Measurements from ENCODE around the gene NUP205.

GRCh38 chr7:135509839-135510591, 47.7 kb upstream of the NUP205 start, which contains the start of gene CNOT4:
- no peak for TF ChIP-seq TEAD4 (CRISPR knock-in tag; IDR thresholded peaks at IDR 0.05)
- no peak for TF ChIP-seq CTCF (IDR thresholded peaks at IDR 0.05)
- TF ChIP-seq, protein P1, sequence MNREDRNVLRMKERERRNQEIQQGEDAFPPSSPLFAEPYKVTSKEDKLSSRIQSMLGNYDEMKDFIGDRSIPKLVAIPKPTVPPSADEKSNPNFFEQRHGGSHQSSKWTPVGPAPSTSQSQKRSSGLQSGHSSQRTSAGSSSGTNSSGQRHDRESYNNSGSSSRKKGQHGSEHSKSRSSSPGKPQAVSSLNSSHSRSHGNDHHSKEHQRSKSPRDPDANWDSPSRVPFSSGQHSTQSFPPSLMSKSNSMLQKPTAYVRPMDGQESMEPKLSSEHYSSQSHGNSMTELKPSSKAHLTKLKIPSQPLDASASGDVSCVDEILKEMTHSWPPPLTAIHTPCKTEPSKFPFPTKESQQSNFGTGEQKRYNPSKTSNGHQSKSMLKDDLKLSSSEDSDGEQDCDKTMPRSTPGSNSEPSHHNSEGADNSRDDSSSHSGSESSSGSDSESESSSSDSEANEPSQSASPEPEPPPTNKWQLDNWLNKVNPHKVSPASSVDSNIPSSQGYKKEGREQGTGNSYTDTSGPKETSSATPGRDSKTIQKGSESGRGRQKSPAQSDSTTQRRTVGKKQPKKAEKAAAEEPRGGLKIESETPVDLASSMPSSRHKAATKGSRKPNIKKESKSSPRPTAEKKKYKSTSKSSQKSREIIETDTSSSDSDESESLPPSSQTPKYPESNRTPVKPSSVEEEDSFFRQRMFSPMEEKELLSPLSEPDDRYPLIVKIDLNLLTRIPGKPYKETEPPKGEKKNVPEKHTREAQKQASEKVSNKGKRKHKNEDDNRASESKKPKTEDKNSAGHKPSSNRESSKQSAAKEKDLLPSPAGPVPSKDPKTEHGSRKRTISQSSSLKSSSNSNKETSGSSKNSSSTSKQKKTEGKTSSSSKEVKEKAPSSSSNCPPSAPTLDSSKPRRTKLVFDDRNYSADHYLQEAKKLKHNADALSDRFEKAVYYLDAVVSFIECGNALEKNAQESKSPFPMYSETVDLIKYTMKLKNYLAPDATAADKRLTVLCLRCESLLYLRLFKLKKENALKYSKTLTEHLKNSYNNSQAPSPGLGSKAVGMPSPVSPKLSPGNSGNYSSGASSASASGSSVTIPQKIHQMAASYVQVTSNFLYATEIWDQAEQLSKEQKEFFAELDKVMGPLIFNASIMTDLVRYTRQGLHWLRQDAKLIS (CRISPR knock-in tag; IDR thresholded peaks at IDR 0.05; ENCODE audit: borderline replicate concordance), result no peak
- no peak for TF ChIP-seq PRRX2 (CRISPR knock-in tag; IDR thresholded peaks at IDR 0.05)
- TF ChIP-seq ATF1 (CRISPR knock-in tag; IDR thresholded peaks at IDR 0.05), result no peak
- TF ChIP-seq, protein P2, sequence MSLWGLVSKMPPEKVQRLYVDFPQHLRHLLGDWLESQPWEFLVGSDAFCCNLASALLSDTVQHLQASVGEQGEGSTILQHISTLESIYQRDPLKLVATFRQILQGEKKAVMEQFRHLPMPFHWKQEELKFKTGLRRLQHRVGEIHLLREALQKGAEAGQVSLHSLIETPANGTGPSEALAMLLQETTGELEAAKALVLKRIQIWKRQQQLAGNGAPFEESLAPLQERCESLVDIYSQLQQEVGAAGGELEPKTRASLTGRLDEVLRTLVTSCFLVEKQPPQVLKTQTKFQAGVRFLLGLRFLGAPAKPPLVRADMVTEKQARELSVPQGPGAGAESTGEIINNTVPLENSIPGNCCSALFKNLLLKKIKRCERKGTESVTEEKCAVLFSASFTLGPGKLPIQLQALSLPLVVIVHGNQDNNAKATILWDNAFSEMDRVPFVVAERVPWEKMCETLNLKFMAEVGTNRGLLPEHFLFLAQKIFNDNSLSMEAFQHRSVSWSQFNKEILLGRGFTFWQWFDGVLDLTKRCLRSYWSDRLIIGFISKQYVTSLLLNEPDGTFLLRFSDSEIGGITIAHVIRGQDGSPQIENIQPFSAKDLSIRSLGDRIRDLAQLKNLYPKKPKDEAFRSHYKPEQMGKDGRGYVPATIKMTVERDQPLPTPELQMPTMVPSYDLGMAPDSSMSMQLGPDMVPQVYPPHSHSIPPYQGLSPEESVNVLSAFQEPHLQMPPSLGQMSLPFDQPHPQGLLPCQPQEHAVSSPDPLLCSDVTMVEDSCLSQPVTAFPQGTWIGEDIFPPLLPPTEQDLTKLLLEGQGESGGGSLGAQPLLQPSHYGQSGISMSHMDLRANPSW (CRISPR knock-in tag; conservative IDR thresholded peaks at IDR 0.05; ENCODE audit: low read depth), result no peak
- TF ChIP-seq, protein P3, sequence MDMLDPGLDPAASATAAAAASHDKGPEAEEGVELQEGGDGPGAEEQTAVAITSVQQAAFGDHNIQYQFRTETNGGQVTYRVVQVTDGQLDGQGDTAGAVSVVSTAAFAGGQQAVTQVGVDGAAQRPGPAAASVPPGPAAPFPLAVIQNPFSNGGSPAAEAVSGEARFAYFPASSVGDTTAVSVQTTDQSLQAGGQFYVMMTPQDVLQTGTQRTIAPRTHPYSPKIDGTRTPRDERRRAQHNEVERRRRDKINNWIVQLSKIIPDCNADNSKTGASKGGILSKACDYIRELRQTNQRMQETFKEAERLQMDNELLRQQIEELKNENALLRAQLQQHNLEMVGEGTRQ (CRISPR knock-in tag; IDR thresholded peaks at IDR 0.05), result no peak

Measured in WTC11 (cell line).